K562 (cell line): ENCODE measurements around the gene HDAC7. TPM values are rescaled to one million over a fixed set of nuclear protein-coding genes. Genes with fewer than 3 reads are reported as not detected.

Experiments
- ASH1L ChIP-seq: fragments of 450-650 bp; IDR thresholded peaks from 2 replicates; pipeline ENCODE4 v1.6.1; 2018; ENCODE audit warnings: borderline replicate concordance, mild to moderate bottlenecking, low read depth; ENCODE audit not compliant: partially characterized antibody
- ELF1 ChIP-seq: fragments of 200-800 bp; sonication (Bioruptor generic); IDR thresholded peaks from 2 replicates; pipeline ENCODE4 v1.6.1; 2016; ENCODE audit warnings: missing genetic modification characterization, missing compliant biosample characterization
- GMEB1 ChIP-seq: fragments of 250-450 bp; sonication (Bioruptor Pico); IDR thresholded peaks from 2 replicates; pipeline ENCODE4 v1.4.0; 2020; ENCODE audit warnings: mild to moderate bottlenecking
- HIVEP1 ChIP-seq: fragments of 250-450 bp; sonication (Bioruptor Pico); IDR thresholded peaks from 2 replicates; pipeline ENCODE4 v1.4.0; 2020; ENCODE audit warnings: mild to moderate bottlenecking
- JUNB ChIP-seq: fragments of 450-650 bp; formaldehyde crosslinking; conservative IDR thresholded peaks from 2 replicates; pipeline ENCODE4 v1.4.0; 2020; ENCODE audit warnings: mild to moderate bottlenecking
- KAT8 ChIP-seq: fragments of 450-650 bp; IDR thresholded peaks from 2 replicates; pipeline ENCODE4 v1.6.1; 2016; ENCODE audit warnings: low read depth, mild to moderate bottlenecking
- NCOR1 ChIP-seq: fragments of 450-650 bp; IDR thresholded peaks from 2 replicates; pipeline ENCODE4 v1.6.1; 2016; ENCODE audit warnings: mild to moderate bottlenecking, moderate library complexity
- PHF21A ChIP-seq: fragments of 450-650 bp; IDR thresholded peaks from 2 replicates; pipeline ENCODE4 v1.6.1; 2017; ENCODE audit warnings: low read depth, borderline replicate concordance
- PHTF2 ChIP-seq: fragments of 250-450 bp; sonication (Bioruptor Pico); IDR thresholded peaks from 2 replicates; pipeline ENCODE4 v1.5.0; 2021; ENCODE audit warnings: mild to moderate bottlenecking
- RAD21 ChIP-seq, 2 experiments: fragments of 250-450 bp in 1 of 2; fragments of 450-650 bp in 1 of 2; sonication (Bioruptor Pico) in 1 of 2; formaldehyde crosslinking in 1 of 2; IDR thresholded peaks in 1 of 2; conservative IDR thresholded peaks in 1 of 2; 2 replicates each; pipeline versions ENCODE4 v1.4.0 to v1.8.0; 2020 to 2022; ENCODE audit warnings: mild to moderate bottlenecking in 2 of 2, moderate library complexity in 1 of 2
- RBM14 ChIP-seq: fragments of 200-400 bp; formaldehyde crosslinking; IDR thresholded peaks from 2 replicates; pipeline ENCODE4 v1.6.1; 2018; ENCODE audit warnings: low read depth, mild to moderate bottlenecking, low read length, moderate library complexity, borderline replicate concordance; ENCODE audit not compliant: insufficient read depth
- ZBTB9 ChIP-seq: fragments of 450-650 bp; formaldehyde crosslinking; IDR thresholded peaks from 2 replicates; pipeline ENCODE4 v1.4.0; 2020; ENCODE audit warnings: mild to moderate bottlenecking, moderate library complexity
- ZNF239 ChIP-seq: fragments of 250-450 bp; sonication (Bioruptor Pico); IDR thresholded peaks from 2 replicates; pipeline ENCODE4 v1.4.0; 2020; ENCODE audit warnings: mild to moderate bottlenecking
- ZNF740 ChIP-seq, 3 experiments: fragments of 200-800 bp in 1 of 3; sonication (Bioruptor generic) in 1 of 3; sonication (generic) in 1 of 3; formaldehyde crosslinking in 1 of 3; IDR thresholded peaks; 2 replicates each; pipeline versions ENCODE4 v1.6.1 to v1.8.0; 2016 to 2022; ENCODE audit warnings: mild to moderate bottlenecking in 2 of 3, missing compliant biosample characterization in 2 of 3, missing genetic modification characterization in 2 of 3, missing genetic modification reagents in 1 of 3
- polyA plus RNA-seq, 8 experiments: library from polyadenylated mRNA; depleted of rRNA in 4 of 8; stranded (reverse) in 5 of 8; unstranded in 3 of 8; fragments of >200 nt; fragmentation: Nextera tagmentation in 2 of 8; fragmentation: Illumina TruSeq in 1 of 8; extraction: Ambion mirVana in 2 of 8; extraction: Trizol in 1 of 8; gene quantifications; 2 replicates each; pipeline versions ENCODE4 v1.2.1 to v1.2.3, GENCODE V29; 2011 to 2014; ENCODE audit warnings: inconsistent platforms in 1 of 8, missing spikeins in 1 of 8
- total RNA-seq, 7 experiments: library from RNA; depleted of rRNA in 6 of 7; stranded (reverse); fragments of >200 nt in 6 of 7; fragmentation: Illumina TruSeq in 2 of 7; extraction: Trizol in 2 of 7; gene quantifications; 2 replicates each; pipeline versions ENCODE4 v1.2.1 to v1.2.3, GENCODE V29; 2011 to 2021; ENCODE audit warnings: low replicate concordance in 1 of 7
- TF ChIP-seq, protein P1 (sequence below): fragments of 450-650 bp; formaldehyde crosslinking; conservative IDR thresholded peaks from 2 replicates; pipeline ENCODE4 v1.4.0; 2022; ENCODE audit warnings: mild to moderate bottlenecking, missing genetic modification characterization
- TF ChIP-seq, protein P2 (sequence below), 3 experiments: IDR thresholded peaks in 2 of 3; conservative IDR thresholded peaks in 1 of 3; 2 replicates each; pipeline ENCODE4 v1.5.1; 2011 to 2012; ENCODE audit warnings: low read length in 3 of 3, mild to moderate bottlenecking in 3 of 3, control low read depth in 2 of 3, improper control_type of control experiment in 1 of 3, inconsistent platforms in 1 of 3, low read depth in 1 of 3, mixed read lengths in 1 of 3, moderate library complexity in 1 of 3; ENCODE audit not compliant: insufficient read depth in 2 of 3
- TF ChIP-seq, protein P3 (sequence below): sonication (generic); IDR thresholded peaks from 2 replicates; pipeline ENCODE4 v1.6.1; 2016

HDAC7 gene
- total and polyA plus RNA-seq, 9 of the 15 experiments (the other 6 are each of a cell fraction or from before 2014, with no cell fraction given): 2.5 to 129 (median 31.1) TPM

DNA sequence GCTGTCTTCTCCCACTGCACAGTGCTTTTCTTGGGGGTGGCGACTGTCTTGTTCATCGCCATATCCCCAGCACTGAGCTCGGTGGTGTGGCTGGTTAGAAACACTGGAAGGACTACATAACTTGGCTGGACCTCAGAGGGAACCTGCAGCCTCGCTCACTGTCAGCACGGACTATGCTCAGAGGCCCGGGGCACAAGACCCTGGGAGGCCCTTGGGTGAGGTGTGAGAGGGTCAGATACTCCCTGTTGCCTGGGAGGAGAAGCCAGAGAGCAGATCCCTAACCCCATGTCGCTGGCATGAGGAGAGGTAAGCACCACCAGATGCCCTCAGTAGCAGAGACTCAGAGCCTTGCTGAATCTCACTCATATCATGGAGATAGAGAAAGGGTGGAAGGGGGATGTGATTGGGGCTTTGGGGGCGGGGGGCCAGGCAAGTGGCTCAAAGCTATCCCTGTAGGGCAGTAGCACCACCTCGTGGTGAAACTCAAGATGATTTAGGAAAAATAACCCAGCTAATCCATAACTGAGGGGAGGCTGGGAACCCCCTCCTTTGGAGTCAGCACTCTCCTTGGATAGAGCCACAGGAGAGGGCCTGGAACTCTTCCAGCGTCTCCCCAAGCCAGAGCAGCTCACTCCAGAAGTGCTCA is 18.7 kb upstream of the HDAC7 start (continued):
- no peak for TF ChIP-seq GMEB1 (CRISPR knock-in tag)
- no peak for TF ChIP-seq HIVEP1 (CRISPR knock-in tag)
- no peak for TF ChIP-seq NCOR1
- no peak for TF ChIP-seq ELF1 (tag)
- TF ChIP-seq, protein P1, sequence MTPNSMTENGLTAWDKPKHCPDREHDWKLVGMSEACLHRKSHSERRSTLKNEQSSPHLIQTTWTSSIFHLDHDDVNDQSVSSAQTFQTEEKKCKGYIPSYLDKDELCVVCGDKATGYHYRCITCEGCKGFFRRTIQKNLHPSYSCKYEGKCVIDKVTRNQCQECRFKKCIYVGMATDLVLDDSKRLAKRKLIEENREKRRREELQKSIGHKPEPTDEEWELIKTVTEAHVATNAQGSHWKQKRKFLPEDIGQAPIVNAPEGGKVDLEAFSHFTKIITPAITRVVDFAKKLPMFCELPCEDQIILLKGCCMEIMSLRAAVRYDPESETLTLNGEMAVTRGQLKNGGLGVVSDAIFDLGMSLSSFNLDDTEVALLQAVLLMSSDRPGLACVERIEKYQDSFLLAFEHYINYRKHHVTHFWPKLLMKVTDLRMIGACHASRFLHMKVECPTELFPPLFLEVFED (CRISPR knock-in tag): no peak
- TF ChIP-seq ZNF239 (CRISPR knock-in tag): no peak
- no peak for TF ChIP-seq JUNB
- no peak for TF ChIP-seq ZBTB9 (CRISPR knock-in tag)
- no peak for TF ChIP-seq ZNF740 (CRISPR knock-in tag; IDR thresholded peaks at IDR 0.05)
- TF ChIP-seq ZNF740 (tag; IDR thresholded peaks at IDR 0.05): peak in 1 of 2 experiments; percentile 50; a peak in 1 of 4 replicates
- TF ChIP-seq, protein P2, sequence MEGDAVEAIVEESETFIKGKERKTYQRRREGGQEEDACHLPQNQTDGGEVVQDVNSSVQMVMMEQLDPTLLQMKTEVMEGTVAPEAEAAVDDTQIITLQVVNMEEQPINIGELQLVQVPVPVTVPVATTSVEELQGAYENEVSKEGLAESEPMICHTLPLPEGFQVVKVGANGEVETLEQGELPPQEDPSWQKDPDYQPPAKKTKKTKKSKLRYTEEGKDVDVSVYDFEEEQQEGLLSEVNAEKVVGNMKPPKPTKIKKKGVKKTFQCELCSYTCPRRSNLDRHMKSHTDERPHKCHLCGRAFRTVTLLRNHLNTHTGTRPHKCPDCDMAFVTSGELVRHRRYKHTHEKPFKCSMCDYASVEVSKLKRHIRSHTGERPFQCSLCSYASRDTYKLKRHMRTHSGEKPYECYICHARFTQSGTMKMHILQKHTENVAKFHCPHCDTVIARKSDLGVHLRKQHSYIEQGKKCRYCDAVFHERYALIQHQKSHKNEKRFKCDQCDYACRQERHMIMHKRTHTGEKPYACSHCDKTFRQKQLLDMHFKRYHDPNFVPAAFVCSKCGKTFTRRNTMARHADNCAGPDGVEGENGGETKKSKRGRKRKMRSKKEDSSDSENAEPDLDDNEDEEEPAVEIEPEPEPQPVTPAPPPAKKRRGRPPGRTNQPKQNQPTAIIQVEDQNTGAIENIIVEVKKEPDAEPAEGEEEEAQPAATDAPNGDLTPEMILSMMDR (IDR thresholded peaks at IDR 0.05 in 2 of 3, conservative IDR thresholded peaks at IDR 0.05 in 1 of 3; ENCODE audit: insufficient read depth in 2 of 3, low read depth in 1 of 3, low read length in 3 of 3): peak; percentile 56 to 69 (median 63)
- TF ChIP-seq, protein P3, sequence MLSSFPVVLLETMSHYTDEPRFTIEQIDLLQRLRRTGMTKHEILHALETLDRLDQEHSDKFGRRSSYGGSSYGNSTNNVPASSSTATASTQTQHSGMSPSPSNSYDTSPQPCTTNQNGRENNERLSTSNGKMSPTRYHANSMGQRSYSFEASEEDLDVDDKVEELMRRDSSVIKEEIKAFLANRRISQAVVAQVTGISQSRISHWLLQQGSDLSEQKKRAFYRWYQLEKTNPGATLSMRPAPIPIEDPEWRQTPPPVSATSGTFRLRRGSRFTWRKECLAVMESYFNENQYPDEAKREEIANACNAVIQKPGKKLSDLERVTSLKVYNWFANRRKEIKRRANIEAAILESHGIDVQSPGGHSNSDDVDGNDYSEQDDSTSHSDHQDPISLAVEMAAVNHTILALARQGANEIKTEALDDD: 0 out of 2 replicates have a peak, but pooled peaks have one; percentile 9
- no peak for TF ChIP-seq ASH1L
- TF ChIP-seq RBM14: no peak
- no peak for TF ChIP-seq PHF21A
- no peak for TF ChIP-seq KAT8
- TF ChIP-seq PHTF2 (CRISPR knock-in tag): no peak
- peak; percentile 64 to 72 for TF ChIP-seq RAD21 (CRISPR knock-in tag; conservative IDR thresholded peaks at IDR 0.05 in 1 of 2, IDR thresholded peaks at IDR 0.05 in 1 of 2)
